Stimulated activated CD8-positive, alpha-beta memory T cell treated with anti-CD3 and anti-CD28 coated beads, Interleukin-15, amount 100 ng/mL, for 1 hour (primary cell): ENCODE results near the gene CLASP2.
"Not testable (repeated sequence)": the region's sequence is repeated elsewhere in the genome, so short reads cannot be mapped to it uniquely, and the experiment has no call there.

ENCODE experiments used
- DNase-seq: peaks from one replicate; pipeline ENCODE4 v3.0.0-alpha.2; 2020; ENCODE audit warnings: low read depth

The CLASP2 gene

GRCh38 chr3:33687406-33688010 lies 30.5 kb downstream of the CLASP2 start:
- no peak for DNase-seq

DNA sequence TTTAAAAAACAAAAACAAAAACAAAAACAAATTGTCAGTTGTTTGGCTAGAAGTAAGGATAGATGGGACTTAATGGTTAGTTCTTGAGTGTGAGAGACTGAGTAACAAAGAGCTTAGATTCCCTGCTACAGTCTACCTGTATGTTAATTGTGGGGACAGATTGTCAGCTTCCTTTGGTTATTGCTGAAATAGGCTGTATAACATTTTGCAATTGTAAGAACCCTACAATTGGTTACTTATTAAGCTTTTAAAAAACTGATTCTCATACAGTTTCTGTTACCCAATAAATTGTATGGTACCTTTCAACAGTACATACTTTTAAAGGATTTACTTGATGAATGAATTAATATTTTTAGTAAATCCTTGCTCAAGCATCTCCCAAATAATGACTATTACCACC lies 35.3 kb downstream of the CLASP2 start:
- no peak for DNase-seq

DNA sequence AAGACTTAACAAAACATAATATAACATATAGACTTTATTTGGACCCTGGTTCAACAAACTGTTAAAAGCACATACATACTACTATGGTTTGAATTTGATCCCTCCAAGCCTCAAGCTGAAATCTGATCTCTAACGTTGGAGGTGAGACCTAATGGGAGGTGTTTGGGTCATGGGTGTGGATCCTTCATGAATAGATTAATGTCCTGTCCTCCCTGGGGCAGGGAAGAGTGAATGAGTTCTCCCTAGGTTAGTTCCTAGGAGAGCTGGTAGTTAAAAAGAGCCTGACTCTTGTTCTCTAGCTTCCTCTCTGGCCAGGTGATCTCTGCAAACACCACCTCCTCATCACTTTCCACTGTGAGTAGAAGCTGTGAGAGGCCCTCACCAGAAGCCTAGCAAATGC lies 36.4 kb downstream of the CLASP2 start:
- DNase-seq, result no peak

DNA sequence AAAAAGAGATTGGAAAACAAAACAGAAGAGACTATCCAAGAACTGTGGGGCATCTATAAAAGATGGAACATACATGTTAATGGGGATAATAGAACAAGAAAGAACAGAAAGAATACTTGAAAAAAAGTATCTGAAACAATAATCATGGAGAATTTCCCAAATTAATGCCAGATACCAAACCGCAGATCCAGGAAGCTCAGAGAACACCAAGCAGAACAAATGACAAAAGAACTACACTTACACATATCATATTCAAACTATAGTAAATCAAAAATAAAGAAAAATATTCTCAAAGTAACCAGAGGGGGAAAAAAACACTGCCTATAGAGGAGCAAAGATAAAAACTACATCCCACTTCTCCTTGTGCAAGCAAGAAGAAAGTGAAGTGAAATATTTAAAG lies 40.0 kb downstream of the CLASP2 start:
- DNase-seq, result no peak

DNA sequence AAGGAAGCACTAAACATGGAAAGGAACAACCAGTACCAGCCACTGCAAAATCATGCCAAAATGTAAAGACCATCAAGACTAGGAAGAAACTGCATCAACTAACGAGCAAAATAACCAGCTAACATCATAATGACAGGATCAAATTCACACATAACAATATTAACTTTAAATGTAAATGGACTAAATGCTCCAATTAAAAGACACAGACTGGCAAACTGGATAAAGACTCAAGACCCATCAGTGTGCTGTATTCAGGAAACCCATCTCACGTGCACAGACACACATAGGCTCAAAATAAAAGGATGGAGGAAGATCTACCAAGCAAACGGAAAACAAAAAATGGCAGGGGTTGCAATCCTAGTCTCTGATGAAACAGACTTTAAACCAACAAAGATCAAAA lies 44.6 kb downstream of the CLASP2 start:
- DNase-seq, result not testable (repeated sequence)

GRCh38 chr3:33668618-33669017 lies 49.4 kb downstream of the CLASP2 start:
- DNase-seq, result no peak

DNA sequence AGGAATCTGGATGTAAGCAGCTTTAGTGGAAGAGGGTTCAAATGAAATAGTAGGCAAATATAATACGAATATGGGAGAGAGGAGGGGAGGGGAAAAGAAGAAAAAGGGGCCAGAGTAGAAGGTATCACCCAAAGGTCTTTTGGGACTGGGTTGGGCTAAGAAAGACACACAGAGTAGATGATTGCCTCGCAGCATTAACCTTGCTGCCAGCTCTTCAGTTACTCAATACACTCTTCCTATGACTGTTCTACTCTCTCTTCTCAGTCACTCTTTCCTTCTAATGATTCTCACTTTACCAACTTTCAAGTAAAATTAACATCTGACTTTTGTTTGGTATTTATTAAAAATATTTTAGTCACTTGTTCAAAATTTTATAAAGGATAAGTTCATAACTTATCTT lies 52.8 kb downstream of the CLASP2 start:
- no peak for DNase-seq

DNA sequence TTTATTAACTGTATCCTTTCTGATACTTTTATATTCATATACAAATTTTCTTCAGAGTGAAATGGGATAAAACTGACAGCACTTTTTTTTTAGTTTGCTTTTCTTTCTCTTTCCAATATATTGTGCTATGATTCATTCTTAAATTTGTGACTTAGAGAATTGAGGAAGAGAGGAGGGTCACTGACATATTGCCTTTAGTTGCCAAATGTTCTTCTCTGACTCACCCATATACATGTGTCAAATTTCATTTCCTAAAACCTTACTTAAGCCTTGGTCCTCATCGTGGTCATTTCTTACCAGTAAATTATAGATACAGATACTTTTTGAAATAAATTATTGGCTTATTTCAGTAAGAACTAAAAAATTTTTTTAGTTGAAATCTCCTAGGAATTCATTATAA lies 53.9 kb downstream of the CLASP2 start:
- DNase-seq, result no peak

DNA sequence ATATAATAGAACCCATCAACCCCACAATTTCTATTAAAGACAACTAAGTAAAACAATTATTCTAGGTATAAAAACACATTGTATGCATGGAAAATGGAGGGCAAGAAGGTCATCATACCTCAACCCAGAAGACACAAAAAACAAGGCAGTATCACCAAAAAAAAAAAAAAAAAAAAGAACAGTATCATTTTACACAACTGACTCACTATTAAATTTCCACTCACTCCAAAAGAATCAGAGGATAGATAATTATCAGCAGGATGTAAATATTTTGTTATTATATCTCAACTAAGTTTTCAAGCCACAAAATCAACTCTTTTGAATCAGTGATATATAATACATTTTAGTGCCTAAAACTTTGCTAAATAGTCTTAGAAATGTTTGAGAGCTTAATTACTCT lies 55.0 kb downstream of the CLASP2 start:
- no peak for DNase-seq

DNA sequence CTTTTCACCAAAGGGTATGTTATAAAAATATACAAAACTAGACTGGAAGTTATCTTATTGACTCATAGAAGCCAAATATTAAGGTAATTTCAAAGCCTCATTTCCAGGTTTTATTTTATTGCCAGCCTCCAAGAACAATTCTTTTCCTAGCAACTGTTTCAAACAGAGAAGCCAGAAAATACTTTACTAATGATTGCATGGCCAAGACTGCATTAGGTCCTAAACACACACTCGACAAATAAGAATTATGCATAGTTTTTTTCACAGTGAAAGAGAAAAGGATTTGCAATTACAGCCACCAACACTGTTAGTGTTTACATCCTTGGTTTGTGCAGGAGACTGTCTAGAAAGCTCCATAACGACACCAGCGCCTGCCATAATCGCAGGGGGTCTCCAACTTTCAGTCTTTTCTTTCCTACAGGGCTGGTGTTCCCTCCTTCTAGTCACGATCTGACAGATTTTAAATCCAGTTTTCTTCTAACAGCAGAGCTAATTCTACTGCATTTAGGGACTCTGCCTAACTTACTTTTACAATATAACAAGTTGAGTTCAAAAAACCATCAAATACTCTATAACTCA lies 58.1 kb downstream of the CLASP2 start:
- DNase-seq, result no peak

DNA sequence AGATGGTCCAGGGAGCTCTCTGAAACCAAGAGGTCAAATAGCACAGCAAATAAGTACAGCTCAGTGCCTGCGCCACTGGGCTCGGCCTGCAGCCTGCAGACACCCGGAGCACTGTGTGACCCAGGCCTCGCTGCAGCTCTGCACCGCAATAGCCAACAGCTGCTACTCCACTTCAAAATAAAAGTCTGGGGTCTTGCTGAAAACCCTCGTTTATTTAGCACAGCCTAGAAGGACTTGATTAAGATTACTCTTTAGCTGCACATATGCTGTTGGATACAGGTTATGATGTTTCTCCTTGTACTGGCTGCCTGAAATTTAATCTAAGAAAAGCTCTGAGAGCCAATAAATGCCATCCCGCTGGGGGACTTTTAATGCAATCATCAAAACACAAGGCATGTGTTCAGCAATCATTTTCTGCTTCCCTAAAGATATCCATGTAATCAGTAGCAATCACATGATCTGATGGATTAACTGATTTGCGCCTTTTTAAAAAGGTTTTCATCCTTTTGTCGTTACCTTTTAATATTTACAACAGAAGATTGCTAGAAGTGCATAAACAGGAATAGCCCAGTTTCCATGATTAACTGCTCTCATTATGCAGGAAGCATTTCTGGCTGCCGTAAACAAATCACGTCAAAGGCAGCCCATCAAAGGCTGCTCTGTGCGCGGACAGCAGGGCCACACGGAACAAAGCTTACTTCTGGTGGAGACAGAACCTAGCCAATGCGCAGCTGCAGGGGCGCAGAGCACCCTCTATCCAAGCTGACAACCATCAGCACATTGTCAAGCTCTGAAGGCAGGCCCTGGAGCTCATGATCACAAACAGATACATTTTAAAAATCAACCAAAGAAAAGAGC lies 58.8 kb downstream of the CLASP2 start:
- DNase-seq, result no peak

DNA sequence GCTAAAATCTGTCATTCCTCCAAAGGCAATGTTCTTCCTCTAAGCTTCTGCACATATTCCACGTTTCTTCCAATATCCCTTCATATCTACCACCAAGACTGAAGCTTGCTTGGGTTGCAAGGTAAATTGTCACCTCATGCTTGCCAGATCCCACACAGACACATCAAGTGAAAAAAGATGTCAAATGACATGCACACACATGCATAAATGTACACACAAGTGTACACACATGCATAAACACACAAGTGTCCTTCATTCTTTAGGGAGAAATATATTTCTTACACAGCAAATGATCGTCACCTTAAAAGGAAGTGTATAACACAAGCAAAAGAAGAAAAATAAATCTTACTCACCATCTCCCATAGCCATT lies 59.4 kb downstream of the CLASP2 start:
- no peak for DNase-seq

DNA sequence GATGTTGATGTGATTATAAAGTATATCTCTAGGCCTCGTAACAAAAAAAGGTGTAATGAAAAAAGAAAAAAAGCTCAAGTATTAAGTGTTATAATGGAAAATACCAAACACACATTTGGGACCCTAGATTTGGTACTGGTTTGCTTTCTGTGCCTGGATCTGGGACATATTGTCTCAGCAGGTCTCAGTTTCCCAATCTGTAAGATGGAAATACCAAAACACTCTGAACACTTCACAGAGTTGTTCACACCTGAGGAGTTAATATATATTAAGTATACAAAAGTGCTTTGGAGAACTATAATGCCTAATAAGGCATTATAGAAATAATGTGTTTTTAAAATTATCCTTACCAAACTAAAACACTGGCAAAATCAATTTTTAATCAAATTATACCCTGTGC lies 60.0 kb downstream of the CLASP2 start:
- no peak for DNase-seq

DNA sequence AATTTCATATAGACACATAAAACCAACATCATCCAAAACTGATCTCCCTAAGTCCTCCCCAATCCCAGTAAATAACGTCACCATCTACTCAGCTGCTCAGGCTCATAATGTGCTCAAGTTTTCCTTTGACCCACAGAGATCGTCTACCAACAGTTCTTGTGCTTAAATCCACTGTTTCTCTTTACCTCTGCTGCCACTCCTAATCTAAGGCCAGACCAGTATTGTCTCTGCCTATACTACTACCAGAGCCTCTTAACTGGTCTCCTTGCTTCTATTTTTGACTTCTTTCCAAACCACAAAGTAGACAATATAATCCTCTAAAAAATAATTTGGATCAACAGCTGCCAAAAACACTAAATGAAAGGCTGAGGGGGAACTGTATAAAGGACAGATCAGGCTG lies 65.3 kb downstream of the CLASP2 start:
- DNase-seq, result no peak

- DNase-seq, result not testable (repeated sequence)
Measured at GRCh38 chr3:33651101-33651500, 67.0 kb downstream of the CLASP2 start.

DNA sequence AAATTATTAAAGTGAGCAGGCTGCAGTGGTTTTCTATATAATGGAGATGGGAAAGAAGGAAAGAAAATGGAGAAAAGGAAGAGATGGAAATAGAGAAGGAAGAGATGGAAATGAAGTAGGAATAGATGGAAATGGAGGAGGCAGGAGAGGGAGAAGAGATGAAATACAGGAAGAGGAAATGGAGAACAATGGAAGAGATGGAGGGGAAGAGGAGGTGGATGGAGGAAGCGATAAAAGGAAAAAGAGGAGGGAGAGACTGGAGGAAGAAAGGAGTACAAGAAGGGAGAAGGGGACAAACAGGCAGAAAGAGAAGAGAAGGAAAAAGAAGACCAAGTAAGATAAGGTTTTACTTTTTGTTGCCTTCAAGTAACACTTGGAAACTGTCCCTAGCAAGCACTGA lies 67.6 kb downstream of the CLASP2 start:
- DNase-seq, result no peak

- no peak for DNase-seq
Measured at GRCh38 chr3:33648793-33649192, 69.3 kb downstream of the CLASP2 start.

DNA sequence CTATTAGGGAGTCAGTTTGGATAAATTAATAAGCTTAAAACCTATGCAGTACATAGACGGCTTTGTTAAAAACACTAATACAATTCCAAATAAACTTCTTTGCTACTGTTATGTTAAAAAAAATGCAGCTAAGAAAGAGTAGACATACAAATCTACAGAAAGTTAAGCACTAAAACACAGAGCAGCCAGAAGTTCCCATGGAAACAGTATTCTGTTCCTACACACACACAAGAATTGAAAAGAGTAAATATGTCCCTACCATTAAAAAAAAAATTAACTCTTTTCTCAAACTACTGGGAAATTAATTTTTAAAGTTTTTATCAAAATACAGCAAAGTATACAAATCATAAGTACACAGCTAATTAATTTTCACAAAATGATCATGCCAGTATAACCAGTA lies 71.6 kb downstream of the CLASP2 start:
- DNase-seq, result no peak

DNA sequence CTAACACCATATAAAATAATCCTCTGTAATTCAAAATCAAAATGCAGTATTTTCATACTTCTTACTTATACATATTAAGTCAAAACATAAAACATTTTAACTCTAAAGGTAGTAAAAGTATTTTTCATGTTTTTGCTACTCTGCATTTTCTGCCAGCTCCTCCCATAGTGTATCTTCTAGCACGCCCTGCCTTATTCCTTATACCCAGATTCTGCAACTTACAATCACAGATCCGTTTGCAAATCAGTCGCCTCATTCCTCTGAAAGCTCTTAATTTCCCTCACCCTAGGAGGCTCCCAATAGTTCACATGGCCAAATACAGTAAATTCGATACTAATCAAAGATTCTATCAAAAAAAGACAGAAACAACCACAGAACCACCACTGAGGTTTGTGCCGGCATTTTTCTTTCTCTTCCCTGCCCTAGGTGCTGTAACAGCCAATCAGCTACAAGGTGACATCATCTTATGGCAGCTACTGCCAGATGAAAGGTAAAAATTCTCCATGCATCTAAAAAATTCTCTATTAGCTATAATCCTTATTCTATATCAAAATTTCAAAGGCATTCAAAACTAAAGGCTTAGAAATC lies 72.9 kb downstream of the CLASP2 start:
- no peak for DNase-seq

DNA sequence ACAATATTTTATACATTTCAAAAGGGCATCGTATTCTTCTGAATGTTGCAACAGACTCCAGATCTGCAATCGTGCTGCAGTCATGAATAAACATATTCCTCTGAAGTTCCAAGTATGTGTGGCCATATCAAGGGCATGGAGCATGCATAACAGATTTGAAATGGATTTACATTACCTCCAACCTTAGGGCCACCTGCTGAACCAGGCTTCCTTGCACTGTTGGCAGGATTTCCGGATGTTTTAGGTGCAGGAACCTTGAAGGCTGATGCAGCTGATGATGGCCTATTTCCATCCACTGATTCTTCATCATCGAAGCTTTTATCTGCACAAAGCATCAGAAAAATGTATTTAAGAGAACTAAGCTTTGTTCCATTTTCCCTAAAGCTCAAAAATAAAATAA lies 73.5 kb downstream of the CLASP2 start:
- no peak for DNase-seq

- no peak for DNase-seq
Measured at GRCh38 chr3:33642806-33643205, 75.2 kb downstream of the CLASP2 start.

DNA sequence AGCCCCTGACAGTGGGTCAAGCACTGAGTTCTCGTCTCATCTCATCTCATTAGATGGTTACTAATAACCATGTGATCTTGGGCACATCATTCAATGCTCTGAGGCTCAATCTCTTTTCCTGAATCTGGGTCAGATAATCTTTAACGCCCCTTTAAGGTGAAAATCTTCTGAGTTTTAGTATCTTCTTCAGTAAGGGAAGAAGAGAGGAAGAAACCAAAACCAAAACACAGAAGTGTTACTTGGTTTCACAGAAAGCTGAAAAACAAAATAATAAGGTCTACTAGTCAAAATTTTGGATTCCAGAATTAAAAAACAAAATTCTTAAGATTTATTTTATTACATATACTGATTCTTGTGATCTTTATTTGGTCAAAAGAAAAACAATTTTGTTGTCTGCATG lies 78.2 kb downstream of the CLASP2 start:
- no peak for DNase-seq

- no peak for DNase-seq
Measured at GRCh38 chr3:33637482-33637881, 80.6 kb downstream of the CLASP2 start.
